SK-N-SH (cell line): ENCODE data around the gene RELT. TPM values are rescaled to one million over a fixed set of nuclear protein-coding genes. Genes with fewer than 3 reads are reported as not detected.

Experiments used
- CTCF ChIA-PET: fragments of 300-600, 350-600 bp; formaldehyde crosslinking; extraction: SDS; loops from one replicate; lab custom pipeline; 2021; lab: Yijun Ruan, JAX
- POLR2A ChIA-PET: fragments of 350-600 bp; sonication (Branson Sonifier 250); formaldehyde crosslinking; extraction: SDS; loops from one replicate; lab custom pipeline; 2020; ENCODE audit warnings: antibody characterized with exemption, inconsistent platforms; lab: Yijun Ruan, JAX
- DNase-seq: peaks from one replicate; pipeline ENCODE4 v3.0.0; 2012
- H2AFZ ChIP-seq: fragments of 200-600 bp; sonication (generic); 2 replicates; pipeline ENCODE4 v1.8.1; 2016; ENCODE audit warnings: antibody characterized with exemption, mild to moderate bottlenecking, low read depth
- H3F3A ChIP-seq: fragments of 200-600 bp; sonication (generic); replicated peaks from 2 replicates; pipeline ENCODE3; 2016; ENCODE audit warnings: antibody characterized with exemption, mild to moderate bottlenecking; ENCODE audit not compliant: insufficient read depth
- H3K27ac ChIP-seq, 2 experiments: fragments of 200-500 bp in 1 of 2; fragments of 200-600 bp in 1 of 2; sonication (Bioruptor generic) in 1 of 2; sonication (generic), shearing (Covaris generic) in 1 of 2; 2 replicates each; pipeline versions ENCODE4 v1.5.1 to v1.6.1; 2014 to 2016; ENCODE audit warnings: low read depth in 2 of 2, inconsistent platforms in 1 of 2, low read length in 1 of 2, mild to moderate bottlenecking in 1 of 2, mixed read lengths in 1 of 2
- H3K27me3 ChIP-seq: fragments of 200-600 bp; sonication (generic), shearing (Covaris generic); 2 replicates; pipeline ENCODE4 v1.6.1; 2016; ENCODE audit warnings: mixed run types; ENCODE audit not compliant: insufficient read depth
- H3K36me3 ChIP-seq, 2 experiments: fragments of 200-500 bp in 1 of 2; fragments of 200-600 bp in 1 of 2; sonication (Bioruptor generic) in 1 of 2; sonication (generic) in 1 of 2; replicated peaks in 1 of 2; 2 replicates each; pipeline versions ENCODE3 to v1.5.1; 2014 to 2016; ENCODE audit warnings: low read length in 1 of 2, mild to moderate bottlenecking in 1 of 2; ENCODE audit not compliant: insufficient read depth in 2 of 2, control insufficient read depth in 1 of 2
- H3K4me1 ChIP-seq, 2 experiments: fragments of 200-500 bp in 1 of 2; fragments of 200-600 bp in 1 of 2; sonication (Bioruptor generic) in 1 of 2; sonication (generic), shearing (Covaris generic) in 1 of 2; 2 replicates each; pipeline versions ENCODE4 v1.5.1 to v1.6.1; 2014 to 2016; ENCODE audit warnings: low read depth in 1 of 2, low read length in 1 of 2, mixed run types in 1 of 2; ENCODE audit not compliant: insufficient read depth in 2 of 2, control insufficient read depth in 1 of 2
- H3K4me2 ChIP-seq: fragments of 200-600 bp; sonication (generic), shearing (Covaris generic); 2 replicates; pipeline ENCODE4 v1.6.1; 2017; ENCODE audit warnings: mixed run types
- H3K4me3 ChIP-seq, 2 experiments: fragments of 200-500 bp in 1 of 2; fragments of 200-600 bp in 1 of 2; sonication (Bioruptor generic) in 1 of 2; sonication (generic), shearing (Covaris generic) in 1 of 2; 2 replicates each; pipeline versions ENCODE4 v1.5.1 to v1.8.1; 2014 to 2016; ENCODE audit warnings: low read depth in 2 of 2, inconsistent platforms in 1 of 2, low read length in 1 of 2, mild to moderate bottlenecking in 1 of 2, mixed read lengths in 1 of 2, moderate library complexity in 1 of 2
- H3K79me2 ChIP-seq: fragments of 200-600 bp; sonication (generic); 2 replicates; pipeline ENCODE4 v1.8.1; 2017; ENCODE audit warnings: mild to moderate bottlenecking; ENCODE audit not compliant: insufficient read depth
- H3K9ac ChIP-seq: fragments of 200-600 bp; sonication (generic); 2 replicates; pipeline ENCODE4 v1.6.1; 2017; ENCODE audit warnings: mixed run types
- H3K9me2 ChIP-seq: fragments of 200-600 bp; sonication (generic); 2 replicates; pipeline ENCODE4 v1.6.1; 2017; ENCODE audit warnings: mixed run types
- H3K9me3 ChIP-seq: fragments of 200-600 bp; sonication (generic); 2 replicates; pipeline ENCODE4 v1.6.1; 2017; ENCODE audit warnings: mixed run types, mild to moderate bottlenecking, moderate library complexity
- H4K20me1 ChIP-seq: fragments of 200-600 bp; sonication (generic); 2 replicates; pipeline ENCODE4 v1.6.1; 2017; ENCODE audit warnings: mild to moderate bottlenecking, mixed run types; ENCODE audit not compliant: insufficient read depth
- ELF1 ChIP-seq: IDR thresholded peaks from 2 replicates; pipeline ENCODE4 v1.4.0; 2012
- EZH2phosphoT487 ChIP-seq: fragments of 200-600 bp; sonication (generic); IDR thresholded peaks from 2 replicates; pipeline ENCODE4 v1.6.1; 2017; ENCODE audit warnings: low read depth, mixed run types, mild to moderate bottlenecking, antibody characterized with exemption, moderate library complexity, borderline replicate concordance
- GATA2 ChIP-seq: sonication (generic); formaldehyde crosslinking; IDR thresholded peaks from 2 replicates; pipeline ENCODE4 v1.5.0; 2020; ENCODE audit warnings: mild to moderate bottlenecking, missing genetic modification reagents
- MEF2A ChIP-seq: IDR thresholded peaks from 2 replicates; pipeline ENCODE4 v1.4.0; 2012; ENCODE audit warnings: low read depth, borderline replicate concordance
- MXI1 ChIP-seq: IDR thresholded peaks from 2 replicates; pipeline ENCODE4 v1.6.1; 2012; ENCODE audit warnings: mild to moderate bottlenecking, low read depth, low read length, improper control_type of control experiment
- NFIC ChIP-seq: IDR thresholded peaks from 2 replicates; pipeline ENCODE4 v1.4.0; 2012; ENCODE audit warnings: borderline replicate concordance
- PBX3 ChIP-seq: IDR thresholded peaks from 2 replicates; pipeline ENCODE4; 2012
- POLR2AphosphoS5 ChIP-seq: IDR thresholded peaks from 2 replicates; pipeline ENCODE4 v1.6.1; 2012; ENCODE audit warnings: low read depth, low read length
- RCOR1 ChIP-seq: fragments of 150-350 bp; IDR thresholded peaks from 2 replicates; pipeline ENCODE4 v1.6.1; 2017; ENCODE audit warnings: antibody characterized with exemption, low read length
- RFX5 ChIP-seq: IDR thresholded peaks from 2 replicates; pipeline ENCODE4 v1.6.1; 2012; ENCODE audit warnings: mild to moderate bottlenecking, improper control_type of control experiment, low read length
- SIN3A ChIP-seq: IDR thresholded peaks from 2 replicates; pipeline ENCODE4 v1.6.1; 2012; ENCODE audit warnings: low read depth, mild to moderate bottlenecking, low read length, moderate library complexity, borderline replicate concordance
- SMC3 ChIP-seq: IDR thresholded peaks from 2 replicates; pipeline ENCODE4 v1.6.1; 2012; ENCODE audit warnings: low read depth, low read length, improper control_type of control experiment
- TCF12 ChIP-seq: IDR thresholded peaks from 2 replicates; pipeline ENCODE4 v1.4.0; 2012
- WGBS: methylation state at CpG from one replicate; pipeline ENCODE4 v1.1.6; 2017; ENCODE audit warnings: low lambda C conversion rate; 5-methylcytosine and 5-hydroxymethylcytosine counted together
- polyA plus RNA-seq, 3 experiments: library from polyadenylated mRNA; depleted of rRNA; stranded (reverse); fragments of >200 nt; gene quantifications; 2 replicates each; pipeline ENCODE4 v1.2.3, GENCODE V29; 2012
- TF ChIP-seq, protein P1 (sequence below): IDR thresholded peaks from 2 replicates; pipeline ENCODE4 v1.6.1; 2012; ENCODE audit warnings: mild to moderate bottlenecking, low read depth, low read length, moderate library complexity
- TF ChIP-seq, protein P2 (sequence below): fragments of 150-350 bp; IDR thresholded peaks from 2 replicates; pipeline ENCODE4 v1.6.1; 2017; ENCODE audit warnings: antibody characterized with exemption, low read length, low read depth, borderline replicate concordance
- TF ChIP-seq, protein P3 (sequence below): fragments of 150-350 bp; IDR thresholded peaks from 2 replicates; pipeline ENCODE4 v1.6.1; 2016; ENCODE audit warnings: mild to moderate bottlenecking, low read depth, low read length
- TF ChIP-seq, protein P4 (sequence below): IDR thresholded peaks from 2 replicates; pipeline ENCODE4 v1.4.0; 2012; ENCODE audit warnings: low read depth
- TF ChIP-seq, protein P5 (sequence below): IDR thresholded peaks from 2 replicates; pipeline ENCODE4 v1.4.0; 2012; ENCODE audit warnings: low read depth, borderline replicate concordance

The RELT gene
- polyA plus RNA-seq, 1 of the 3 experiments (the other 2 are of a cell fraction): 4.3 TPM

- no peak overlapping the region for H3K27ac ChIP-seq
- peaks cover 62% of the 10 kb centered on the region for H3K79me2 ChIP-seq
- H3K27me3 ChIP-seq: no peaks in the 10 kb centered on the region
- H3K4me3 ChIP-seq: no peak overlapping the region
- H4K20me1 ChIP-seq: peaks cover 19% of the 10 kb centered on the region; the same call in 1 of the 2 replicates
- ChIA-PET POLR2A (no interaction called here), CTCF (interaction anchor here (1.1 to 22.4 kb wide), 3 partner anchors 8 to 26 kb away, joined by 3 to 313 read pairs (median 5); no protein-coding TSS in a partner anchor)
- no peak overlapping the region for H3K9ac ChIP-seq
- WGBS: 83% methylated on average over 6 of the region's 7 CpGs
- no peak for TF ChIP-seq MEF2A
- TF ChIP-seq RFX5: no peak
- no peak for TF ChIP-seq RCOR1
- no peak for TF ChIP-seq SIN3A
- TF ChIP-seq GATA2 (CRISPR knock-in tag): no peak
- H3K4me2 ChIP-seq: no peak overlapping the region
- H3F3A ChIP-seq: no peaks in the 10 kb centered on the region
- H3K36me3 ChIP-seq: no peaks in the 10 kb centered on the region
- no peak overlapping the region for H2AFZ ChIP-seq
- peaks cover 9 to 22% of the 10 kb centered on the region in 2 experiments; a peak in 2 of 4 replicates for H3K4me1 ChIP-seq
- no peaks in the 10 kb centered on the region for H3K9me2 ChIP-seq
- no peaks in the 10 kb centered on the region for H3K9me3 ChIP-seq
- no peak for DNase-seq
These were observed 4.1 kb downstream of the RELT start for GRCh38 chr11:73380331-73380730.

DNA sequence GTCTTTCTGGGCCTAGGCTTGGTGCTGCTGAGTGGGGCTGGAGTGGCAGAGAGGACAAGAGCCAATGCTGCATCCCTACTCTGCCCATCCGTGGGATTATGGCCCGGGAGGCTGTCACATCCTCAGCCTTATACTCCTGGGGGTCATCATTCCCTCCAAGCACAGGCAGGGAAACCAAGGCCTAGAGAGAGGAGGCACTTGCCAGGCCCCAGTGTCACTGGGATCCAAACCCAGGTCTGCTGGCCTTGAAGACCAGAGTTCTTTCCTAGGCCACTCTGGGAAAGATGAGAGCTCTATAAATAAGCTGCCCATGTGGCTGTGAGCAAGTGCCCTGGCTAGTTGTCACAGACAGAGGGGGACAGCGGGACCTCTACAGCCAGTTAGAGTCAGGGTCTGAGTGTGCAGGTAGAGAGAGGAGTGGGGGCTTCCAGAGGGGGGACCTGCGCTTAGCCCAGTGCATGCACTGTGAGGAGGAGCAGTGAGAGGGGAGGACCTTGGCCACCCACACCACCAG is 4.8 kb downstream of the RELT start:
- H3K27me3 ChIP-seq: no peaks in the 10 kb centered on the region
- H3K4me2 ChIP-seq: no peak overlapping the region
- no peak overlapping the region for H3K4me3 ChIP-seq
- CTCF ChIA-PET: interaction anchor here (0.6 to 1.6 kb wide), 3 partner anchors 30 to 280 kb away, joined by 3 to 4 read pairs (median 3); no protein-coding TSS in a partner anchor
- no peaks in the 10 kb centered on the region for H3F3A ChIP-seq
- no peak overlapping the region for H2AFZ ChIP-seq
- no peak overlapping the region for H3K9ac ChIP-seq
- peaks cover 69% of the 10 kb centered on the region for H3K79me2 ChIP-seq
- DNase-seq: no peak
- WGBS: 94% methylated on average over 4 of the region's 4 CpGs
- H3K36me3 ChIP-seq: no peaks in the 10 kb centered on the region
- H3K4me1 ChIP-seq: peaks cover 12 to 16% of the 10 kb centered on the region in 2 experiments; a peak in 2 of 4 replicates
- peaks cover 19% of the 10 kb centered on the region; the same call in 1 of the 2 replicates for H4K20me1 ChIP-seq
- no peak overlapping the region for H3K27ac ChIP-seq
- no peaks in the 10 kb centered on the region for H3K9me2 ChIP-seq
- no peaks in the 10 kb centered on the region for H3K9me3 ChIP-seq
- POLR2A ChIA-PET: no interaction called here
- TF ChIP-seq SMC3 (no peak), SIN3A (no peak), POLR2AphosphoS5 (no peak), EZH2phosphoT487 (no peak), PBX3 (no peak), GATA2 (CRISPR knock-in tag) (no peak), NFIC (no peak), ELF1 (no peak), MXI1 (no peak), TCF12 (no peak)
- TF ChIP-seq, protein P1, sequence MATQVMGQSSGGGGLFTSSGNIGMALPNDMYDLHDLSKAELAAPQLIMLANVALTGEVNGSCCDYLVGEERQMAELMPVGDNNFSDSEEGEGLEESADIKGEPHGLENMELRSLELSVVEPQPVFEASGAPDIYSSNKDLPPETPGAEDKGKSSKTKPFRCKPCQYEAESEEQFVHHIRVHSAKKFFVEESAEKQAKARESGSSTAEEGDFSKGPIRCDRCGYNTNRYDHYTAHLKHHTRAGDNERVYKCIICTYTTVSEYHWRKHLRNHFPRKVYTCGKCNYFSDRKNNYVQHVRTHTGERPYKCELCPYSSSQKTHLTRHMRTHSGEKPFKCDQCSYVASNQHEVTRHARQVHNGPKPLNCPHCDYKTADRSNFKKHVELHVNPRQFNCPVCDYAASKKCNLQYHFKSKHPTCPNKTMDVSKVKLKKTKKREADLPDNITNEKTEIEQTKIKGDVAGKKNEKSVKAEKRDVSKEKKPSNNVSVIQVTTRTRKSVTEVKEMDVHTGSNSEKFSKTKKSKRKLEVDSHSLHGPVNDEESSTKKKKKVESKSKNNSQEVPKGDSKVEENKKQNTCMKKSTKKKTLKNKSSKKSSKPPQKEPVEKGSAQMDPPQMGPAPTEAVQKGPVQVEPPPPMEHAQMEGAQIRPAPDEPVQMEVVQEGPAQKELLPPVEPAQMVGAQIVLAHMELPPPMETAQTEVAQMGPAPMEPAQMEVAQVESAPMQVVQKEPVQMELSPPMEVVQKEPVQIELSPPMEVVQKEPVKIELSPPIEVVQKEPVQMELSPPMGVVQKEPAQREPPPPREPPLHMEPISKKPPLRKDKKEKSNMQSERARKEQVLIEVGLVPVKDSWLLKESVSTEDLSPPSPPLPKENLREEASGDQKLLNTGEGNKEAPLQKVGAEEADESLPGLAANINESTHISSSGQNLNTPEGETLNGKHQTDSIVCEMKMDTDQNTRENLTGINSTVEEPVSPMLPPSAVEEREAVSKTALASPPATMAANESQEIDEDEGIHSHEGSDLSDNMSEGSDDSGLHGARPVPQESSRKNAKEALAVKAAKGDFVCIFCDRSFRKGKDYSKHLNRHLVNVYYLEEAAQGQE: no peak
- TF ChIP-seq, protein P2, sequence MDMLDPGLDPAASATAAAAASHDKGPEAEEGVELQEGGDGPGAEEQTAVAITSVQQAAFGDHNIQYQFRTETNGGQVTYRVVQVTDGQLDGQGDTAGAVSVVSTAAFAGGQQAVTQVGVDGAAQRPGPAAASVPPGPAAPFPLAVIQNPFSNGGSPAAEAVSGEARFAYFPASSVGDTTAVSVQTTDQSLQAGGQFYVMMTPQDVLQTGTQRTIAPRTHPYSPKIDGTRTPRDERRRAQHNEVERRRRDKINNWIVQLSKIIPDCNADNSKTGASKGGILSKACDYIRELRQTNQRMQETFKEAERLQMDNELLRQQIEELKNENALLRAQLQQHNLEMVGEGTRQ: no peak
- TF ChIP-seq, protein P3, sequence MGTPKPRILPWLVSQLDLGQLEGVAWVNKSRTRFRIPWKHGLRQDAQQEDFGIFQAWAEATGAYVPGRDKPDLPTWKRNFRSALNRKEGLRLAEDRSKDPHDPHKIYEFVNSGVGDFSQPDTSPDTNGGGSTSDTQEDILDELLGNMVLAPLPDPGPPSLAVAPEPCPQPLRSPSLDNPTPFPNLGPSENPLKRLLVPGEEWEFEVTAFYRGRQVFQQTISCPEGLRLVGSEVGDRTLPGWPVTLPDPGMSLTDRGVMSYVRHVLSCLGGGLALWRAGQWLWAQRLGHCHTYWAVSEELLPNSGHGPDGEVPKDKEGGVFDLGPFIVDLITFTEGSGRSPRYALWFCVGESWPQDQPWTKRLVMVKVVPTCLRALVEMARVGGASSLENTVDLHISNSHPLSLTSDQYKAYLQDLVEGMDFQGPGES: no peak
- TF ChIP-seq, protein P4, sequence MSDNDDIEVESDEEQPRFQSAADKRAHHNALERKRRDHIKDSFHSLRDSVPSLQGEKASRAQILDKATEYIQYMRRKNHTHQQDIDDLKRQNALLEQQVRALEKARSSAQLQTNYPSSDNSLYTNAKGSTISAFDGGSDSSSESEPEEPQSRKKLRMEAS: no peak
- TF ChIP-seq, protein P5, sequence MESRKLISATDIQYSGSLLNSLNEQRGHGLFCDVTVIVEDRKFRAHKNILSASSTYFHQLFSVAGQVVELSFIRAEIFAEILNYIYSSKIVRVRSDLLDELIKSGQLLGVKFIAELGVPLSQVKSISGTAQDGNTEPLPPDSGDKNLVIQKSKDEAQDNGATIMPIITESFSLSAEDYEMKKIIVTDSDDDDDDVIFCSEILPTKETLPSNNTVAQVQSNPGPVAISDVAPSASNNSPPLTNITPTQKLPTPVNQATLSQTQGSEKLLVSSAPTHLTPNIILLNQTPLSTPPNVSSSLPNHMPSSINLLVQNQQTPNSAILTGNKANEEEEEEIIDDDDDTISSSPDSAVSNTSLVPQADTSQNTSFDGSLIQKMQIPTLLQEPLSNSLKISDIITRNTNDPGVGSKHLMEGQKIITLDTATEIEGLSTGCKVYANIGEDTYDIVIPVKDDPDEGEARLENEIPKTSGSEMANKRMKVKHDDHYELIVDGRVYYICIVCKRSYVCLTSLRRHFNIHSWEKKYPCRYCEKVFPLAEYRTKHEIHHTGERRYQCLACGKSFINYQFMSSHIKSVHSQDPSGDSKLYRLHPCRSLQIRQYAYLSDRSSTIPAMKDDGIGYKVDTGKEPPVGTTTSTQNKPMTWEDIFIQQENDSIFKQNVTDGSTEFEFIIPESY: no peak
